ENCODE measurements around the gene FAM241B. TPM values are rescaled to one million over a fixed set of nuclear protein-coding genes. Genes with fewer than 3 reads are reported as not detected.

Gene FAM241B
- total RNA-seq, 2 experiments from 2014 or later = 5.4 to 6.1 TPM

- CTCF ChIA-PET = interaction anchor here (1.2 to 2.0 kb wide), 3 partner anchors 16 to 55 kb away, joined by 3 to 10 read pairs (median 5); no protein-coding TSS in a partner anchor
- DNase-seq = no peak
- no peaks in the 10 kb centered on the region for H3K36me3 Mint-ChIP-seq (ENCODE audit: low read depth)
- H3K9me3 Mint-ChIP-seq (ENCODE audit: insufficient read depth) = no peaks in the 10 kb centered on the region
- ATAC-seq = no peak
- no peak overlapping the region for H3K4me3 Mint-ChIP-seq
- POLR2A ChIA-PET = no interaction called here
- no peak overlapping the region for H3K27ac Mint-ChIP-seq
- H3K4me1 Mint-ChIP-seq (ENCODE audit: low read depth) = peaks cover 4% of the 10 kb centered on the region
- peaks cover 21% of the 10 kb centered on the region for H3K27me3 Mint-ChIP-seq (ENCODE audit: low read depth)
Observed at GRCh38 chr10:69661414-69662172, 31.5 kb downstream of the FAM241B start.

- POLR2A ChIA-PET = no interaction called here
Observed at GRCh38 chr10:69662173-69662877, 32.3 kb downstream of the FAM241B start.

GRCh38 chr10:69662901-69663300 lies 32.9 kb downstream of the FAM241B start:
- no peak for ATAC-seq
- no peak overlapping the region for H3K4me3 Mint-ChIP-seq
- H3K27me3 Mint-ChIP-seq (ENCODE audit: low read depth) = peaks cover 20% of the 10 kb centered on the region
- ChIA-PET POLR2A (no interaction called here), CTCF (interaction anchor here (1.0 to 1.7 kb wide), 3 partner anchors 19 to 251 kb away, joined by 3 to 7 read pairs (median 7); no protein-coding TSS in a partner anchor)
- H3K36me3 Mint-ChIP-seq (ENCODE audit: low read depth) = no peaks in the 10 kb centered on the region
- peaks cover 4% of the 10 kb centered on the region for H3K4me1 Mint-ChIP-seq (ENCODE audit: low read depth)
- no peak overlapping the region for H3K27ac Mint-ChIP-seq
- H3K9me3 Mint-ChIP-seq (ENCODE audit: insufficient read depth) = no peaks in the 10 kb centered on the region
- DNase-seq = no peak

More at GRCh38 chr10:69662173-69662877, 32.3 kb downstream of the FAM241B start:
- Mint-ChIP-seq H3K36me3 (ENCODE audit: low read depth) (no peaks in the 10 kb centered on the region), H3K27ac (no peak overlapping the region), H3K9me3 (ENCODE audit: insufficient read depth) (no peaks in the 10 kb centered on the region), H3K4me1 (ENCODE audit: low read depth) (peaks cover 4% of the 10 kb centered on the region), H3K4me3 (no peak overlapping the region), H3K27me3 (ENCODE audit: low read depth) (peaks cover 22% of the 10 kb centered on the region)
- CTCF ChIA-PET = interaction anchor here (1.0 to 2.0 kb wide), 3 partner anchors 17 to 252 kb away, joined by 3 to 10 read pairs (median 3); no protein-coding TSS in a partner anchor
- ATAC-seq (no peak), DNase-seq (no peak)

- Mint-ChIP-seq H3K4me1 (ENCODE audit: low read depth) (peaks cover 4% of the 10 kb centered on the region), H3K9me3 (ENCODE audit: insufficient read depth) (no peaks in the 10 kb centered on the region), H3K4me3 (no peak overlapping the region), H3K27ac (no peak overlapping the region), H3K27me3 (ENCODE audit: low read depth) (peaks cover 19% of the 10 kb centered on the region), H3K36me3 (ENCODE audit: low read depth) (no peaks in the 10 kb centered on the region)
- CTCF ChIA-PET = interaction anchor here (0.5 to 1.7 kb wide), 6 partner anchors 19 to 251 kb away, joined by 3 to 7 read pairs (median 3); partner anchors contain the start of gene NEUROG3
- ATAC-seq (no peak), DNase-seq (no peak)
- POLR2A ChIA-PET = no interaction called here
Observed at GRCh38 chr10:69663369-69663947, 33.4 kb downstream of the FAM241B start.

GRCh38 chr10:69665474-69666320 lies 35.6 kb downstream of the FAM241B start:
- ATAC-seq (no peak), DNase-seq (no peak)
- CTCF ChIA-PET = no interaction called here
- Mint-ChIP-seq H3K27ac (no peak overlapping the region), H3K36me3 (ENCODE audit: low read depth) (no peaks in the 10 kb centered on the region), H3K4me3 (no peak overlapping the region), H3K27me3 (ENCODE audit: low read depth) (peaks cover 23% of the 10 kb centered on the region), H3K4me1 (ENCODE audit: low read depth) (peaks cover 4% of the 10 kb centered on the region), H3K9me3 (ENCODE audit: insufficient read depth) (no peaks in the 10 kb centered on the region)
- POLR2A ChIA-PET = no interaction called here

- ChIA-PET POLR2A (no interaction called here), CTCF (no interaction called here)
- ATAC-seq (no peak), DNase-seq (no peak)
- Mint-ChIP-seq H3K9me3 (ENCODE audit: insufficient read depth) (no peaks in the 10 kb centered on the region), H3K36me3 (ENCODE audit: low read depth) (no peaks in the 10 kb centered on the region), H3K27me3 (ENCODE audit: low read depth) (peaks cover 24% of the 10 kb centered on the region), H3K27ac (no peak overlapping the region), H3K4me3 (no peak overlapping the region), H3K4me1 (ENCODE audit: low read depth) (peaks cover 2% of the 10 kb centered on the region)
Observed at GRCh38 chr10:69666756-69667155, 36.7 kb downstream of the FAM241B start.

GRCh38 chr10:69668721-69669120 lies 38.7 kb downstream of the FAM241B start:
- Mint-ChIP-seq H3K4me3 (no peak overlapping the region), H3K27ac (no peak overlapping the region), H3K36me3 (ENCODE audit: low read depth) (no peaks in the 10 kb centered on the region), H3K27me3 (ENCODE audit: low read depth) (peaks cover 24% of the 10 kb centered on the region), H3K4me1 (ENCODE audit: low read depth) (no peaks in the 10 kb centered on the region), H3K9me3 (ENCODE audit: insufficient read depth) (no peaks in the 10 kb centered on the region)
- ChIA-PET CTCF (no interaction called here), POLR2A (no interaction called here)
- ATAC-seq (no peak), DNase-seq (no peak)

GRCh38 chr10:69669409-69669808 lies 39.4 kb downstream of the FAM241B start:
- Mint-ChIP-seq H3K27ac (no peak overlapping the region), H3K4me1 (ENCODE audit: low read depth) (no peaks in the 10 kb centered on the region)
- CTCF ChIA-PET = no interaction called here

GRCh38 chr10:69673521-69673920 lies 43.5 kb downstream of the FAM241B start:
- POLR2A ChIA-PET = no interaction called here
- Mint-ChIP-seq H3K9me3 (ENCODE audit: insufficient read depth) (no peaks in the 10 kb centered on the region), H3K4me1 (ENCODE audit: low read depth) (no peaks in the 10 kb centered on the region), H3K27me3 (ENCODE audit: low read depth) (peaks cover 18% of the 10 kb centered on the region), H3K4me3 (no peak overlapping the region), H3K27ac (no peak overlapping the region), H3K36me3 (ENCODE audit: low read depth) (no peaks in the 10 kb centered on the region)
- no peak for ATAC-seq
- no peak for DNase-seq
- CTCF ChIA-PET = interaction anchor here (0.8 to 1.1 kb wide), 4 partner anchors 42 to 443 kb away, joined by 3 read pairs; no protein-coding TSS in a partner anchor

More at GRCh38 chr10:69669409-69669808, 39.4 kb downstream of the FAM241B start:
- no peak for ATAC-seq
- no peaks in the 10 kb centered on the region for H3K36me3 Mint-ChIP-seq (ENCODE audit: low read depth)
- DNase-seq = no peak
- H3K27me3 Mint-ChIP-seq (ENCODE audit: low read depth) = peaks cover 24% of the 10 kb centered on the region
- POLR2A ChIA-PET = no interaction called here
- H3K9me3 Mint-ChIP-seq (ENCODE audit: insufficient read depth) = no peaks in the 10 kb centered on the region
- H3K4me3 Mint-ChIP-seq = no peak overlapping the region

GRCh38 chr10:69674786-69675185 lies 44.7 kb downstream of the FAM241B start:
- ChIA-PET POLR2A (no interaction called here), CTCF (interaction anchor here (0.6 kb wide), 1 partner anchor 1414 kb away, joined by 4 read pairs; no protein-coding TSS in a partner anchor)
- Mint-ChIP-seq H3K36me3 (ENCODE audit: low read depth) (no peaks in the 10 kb centered on the region), H3K27ac (no peak overlapping the region), H3K4me3 (no peak overlapping the region), H3K4me1 (ENCODE audit: low read depth) (no peaks in the 10 kb centered on the region), H3K9me3 (ENCODE audit: insufficient read depth) (no peaks in the 10 kb centered on the region), H3K27me3 (ENCODE audit: low read depth) (peaks cover 17% of the 10 kb centered on the region)
- DNase-seq (no peak), ATAC-seq (no peak)

- no peak for DNase-seq
- ATAC-seq = no peak
- no peaks in the 10 kb centered on the region for H3K36me3 Mint-ChIP-seq (ENCODE audit: low read depth)
- peaks cover 14% of the 10 kb centered on the region for H3K27me3 Mint-ChIP-seq (ENCODE audit: low read depth)
- no peak overlapping the region for H3K27ac Mint-ChIP-seq
- no peak overlapping the region for H3K4me3 Mint-ChIP-seq
- POLR2A ChIA-PET = no interaction called here
- H3K4me1 Mint-ChIP-seq (ENCODE audit: low read depth) = no peaks in the 10 kb centered on the region
- no peaks in the 10 kb centered on the region for H3K9me3 Mint-ChIP-seq (ENCODE audit: insufficient read depth)
- CTCF ChIA-PET = no interaction called here
Observed at GRCh38 chr10:69676301-69676700, 46.3 kb downstream of the FAM241B start.
